HK-2 (cell line): ENCODE measurements around the gene CROCC2.

ENCODE experiments used
- DNase-seq: peaks from one replicate; pipeline ENCODE4 v3.0.0-alpha.2; 2018; ENCODE audit not compliant: unreplicated experiment

The CROCC2 gene

GRCh38 chr2:241038374-241039180, 132.4 kb downstream of the CROCC2 start:
- no peak for DNase-seq

GRCh38 chr2:241039416-241039815, 133.3 kb downstream of the CROCC2 start:
- DNase-seq: no peak

DNA sequence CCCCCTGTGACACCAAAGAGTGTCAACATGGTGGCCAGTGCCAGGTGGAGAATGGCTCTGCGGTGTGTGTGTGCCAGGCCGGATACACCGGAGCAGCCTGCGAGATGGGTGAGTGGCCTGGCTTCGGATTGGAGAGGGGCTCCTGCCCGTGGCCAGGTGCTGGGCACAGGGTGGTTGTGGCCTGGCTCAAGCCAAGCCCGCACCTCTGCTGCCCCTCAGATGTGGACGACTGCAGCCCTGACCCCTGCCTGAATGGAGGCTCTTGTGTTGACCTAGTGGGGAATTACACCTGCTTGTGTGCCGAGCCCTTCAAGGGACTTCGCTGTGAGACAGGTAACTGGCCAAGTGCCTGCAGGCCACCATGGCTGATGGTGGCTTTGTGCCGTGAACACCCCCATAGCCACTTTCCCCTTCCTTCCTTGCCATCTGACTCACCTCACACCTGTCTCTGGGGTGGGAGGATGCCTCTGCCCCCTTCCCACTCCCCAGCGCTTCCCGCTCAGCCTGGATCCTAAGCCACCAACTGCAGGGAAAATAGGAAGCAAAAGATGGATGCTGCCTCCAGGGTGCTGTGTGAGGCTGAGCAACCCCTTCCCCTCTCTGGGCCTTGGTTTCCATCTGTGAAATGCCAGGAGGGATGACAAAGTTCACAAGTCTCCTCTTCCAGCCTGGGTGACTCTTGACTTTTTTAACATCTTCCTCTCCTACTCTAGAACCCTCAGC, 134.1 kb downstream of the CROCC2 start:
- DNase-seq: no peak

GRCh38 chr2:241041589-241042158, 135.5 kb downstream of the CROCC2 start:
- no peak for DNase-seq
